Fibroblast of lung (primary cell): ENCODE data around the gene STXBP6.

Experiments
- CTCF ChIP-seq, 2 donors: IDR thresholded peaks in 1 of 2; conservative IDR thresholded peaks in 1 of 2; 1 replicate in 1 of 2; 2 replicates in 1 of 2; pipeline ENCODE4 v1.5.1; 2011 to 2012; ENCODE audit warnings: low read length in 2 of 2, control low read depth in 1 of 2, inconsistent platforms in 1 of 2, low read depth in 1 of 2, mild to moderate bottlenecking in 1 of 2
- EZH2 ChIP-seq: IDR thresholded peaks from 2 replicates; pipeline ENCODE4 v1.5.1; 2012; ENCODE audit warnings: low read length, control low read depth, mild to moderate bottlenecking; ENCODE audit errors: missing control alignments

- TF ChIP-seq CTCF (conservative IDR thresholded peaks at IDR 0.05 in 1 of 2, IDR thresholded peaks at IDR 0.05 in 1 of 2; ENCODE audit: low read depth in 1 of 2, low read length in 2 of 2) (no peak), EZH2 (no peak)
These were observed 181.6 kb downstream of the STXBP6 start for GRCh38 chr14:24868389-24868788.
